Panc1 (cell line): ENCODE data around the gene CRELD2. TPM values are rescaled to one million over a fixed set of nuclear protein-coding genes. Genes with fewer than 3 reads are reported as not detected.
A peak's percentile ranks its signal among the peaks of the same experiment; 100 is the strongest.

Experiments
- ATAC-seq: fragments of 200-7000 bp; cut with Tn5 transposase; 2 replicates; pipeline ENCODE4 v1.9.1; 2020; ENCODE audit warnings: mild to moderate bottlenecking, moderate library complexity
- BruUV-seq: library from RNA; stranded (reverse); fragments of 400-500 nt; replicated peaks from 2 replicates; lab custom pipeline; 2021; lab: Mats Ljungman, UMichigan
- CTCF ChIA-PET: fragments of 300-600 bp; sonication (Branson Sonifier 250); formaldehyde crosslinking; loops from one replicate; lab custom pipeline; 2022; ENCODE audit warnings: antibody characterized with exemption; lab: Charles Lee
- POLR2A ChIA-PET: fragments of 300-600 bp; sonication (Branson Sonifier 250); formaldehyde crosslinking; loops from one replicate; lab custom pipeline; 2022; ENCODE audit warnings: antibody characterized with exemption; lab: Charles Lee
- DNase-seq: peaks from one replicate; pipeline ENCODE4 v3.0.0-alpha.2; 2010; ENCODE audit warnings: low read depth, low spot score
- H3K27ac ChIP-seq: 2 replicates; pipeline ENCODE4 v1.5.1; 2011; ENCODE audit warnings: mild to moderate bottlenecking, low read length, inconsistent platforms
- H3K27me3 ChIP-seq: fragments of 200-500 bp; sonication (Bioruptor generic); 2 replicates; pipeline ENCODE4 v1.6.0; 2014; ENCODE audit warnings: low read length, inconsistent platforms; ENCODE audit not compliant: control insufficient read depth, insufficient read depth
- H3K36me3 ChIP-seq: fragments of 200-500 bp; sonication (Bioruptor generic); 2 replicates; pipeline ENCODE4 v1.5.1; 2014; ENCODE audit warnings: inconsistent platforms, mild to moderate bottlenecking, low read length, moderate library complexity; ENCODE audit not compliant: control insufficient read depth, insufficient read depth
- H3K4me1 ChIP-seq: 2 replicates; pipeline ENCODE4 v1.5.1; 2011; ENCODE audit warnings: inconsistent platforms, mild to moderate bottlenecking, low read length, moderate library complexity; ENCODE audit not compliant: control insufficient read depth, insufficient read depth
- H3K4me3 ChIP-seq, 2 experiments: 2 replicates each; pipeline ENCODE4 v1.5.1; 2011 to 2012; ENCODE audit warnings: low read depth in 2 of 2, low read length in 2 of 2, mild to moderate bottlenecking in 2 of 2, inconsistent platforms in 1 of 2, moderate library complexity in 1 of 2
- H3K9me3 ChIP-seq: fragments of 200-500 bp; sonication (Bioruptor generic); 2 replicates; pipeline ENCODE4 v1.5.1; 2014; ENCODE audit warnings: low read depth, mild to moderate bottlenecking, inconsistent platforms, low read length, moderate library complexity; ENCODE audit not compliant: control insufficient read depth, insufficient read depth
- POLR2AphosphoS5 ChIP-seq: IDR thresholded peaks from 2 replicates; pipeline ENCODE4 v1.6.1; 2012; ENCODE audit warnings: mild to moderate bottlenecking, low read depth, low read length, moderate library complexity
- SIN3A ChIP-seq: IDR thresholded peaks from 2 replicates; pipeline ENCODE4 v1.6.1; 2012; ENCODE audit warnings: low read depth, mild to moderate bottlenecking, low read length, moderate library complexity, borderline replicate concordance; ENCODE audit not compliant: insufficient read depth
- TCF7L2 ChIP-seq: IDR thresholded peaks from 2 replicates; pipeline ENCODE4 v1.6.1; 2011; ENCODE audit warnings: mild to moderate bottlenecking, low read depth, low read length, inconsistent platforms
- in situ Hi-C: cut with HindIII; loops from 2 replicates; pipeline ENCODE4 v1.10.0; 2016; ENCODE audit warnings: low sequenced_read_pairs, low pct_unique_long_range_greater_than_20kb
- intact Hi-C: fragments of 100-400 bp; cut with micrococcal nuclease; formaldehyde crosslinking; loops from one replicate; pipeline ENCODE4 v1.10.0; 2022; ENCODE audit not compliant: unreplicated experiment
- total RNA-seq: library from RNA; stranded (reverse); gene quantifications from one replicate; pipeline ENCODE4 v1.2.1, GENCODE V29; 2021; ENCODE audit not compliant: unreplicated experiment
- TF ChIP-seq, protein P1 (sequence below), 2 experiments: IDR thresholded peaks; 2 replicates each; pipeline ENCODE4 v1.6.1; 2011 to 2012; ENCODE audit warnings: low read depth in 2 of 2, control low read depth in 1 of 2, low read length in 1 of 2, mild to moderate bottlenecking in 1 of 2, moderate library complexity in 1 of 2; ENCODE audit not compliant: insufficient read depth in 1 of 2
- TF ChIP-seq, protein P2 (sequence below): fragments of 450-650 bp; IDR thresholded peaks from 2 replicates; pipeline ENCODE4 v1.5.1; 2017; ENCODE audit warnings: mild to moderate bottlenecking

CRELD2 gene
- total RNA-seq, 1 experiment from 2014 or later: 59.7 TPM

DNA sequence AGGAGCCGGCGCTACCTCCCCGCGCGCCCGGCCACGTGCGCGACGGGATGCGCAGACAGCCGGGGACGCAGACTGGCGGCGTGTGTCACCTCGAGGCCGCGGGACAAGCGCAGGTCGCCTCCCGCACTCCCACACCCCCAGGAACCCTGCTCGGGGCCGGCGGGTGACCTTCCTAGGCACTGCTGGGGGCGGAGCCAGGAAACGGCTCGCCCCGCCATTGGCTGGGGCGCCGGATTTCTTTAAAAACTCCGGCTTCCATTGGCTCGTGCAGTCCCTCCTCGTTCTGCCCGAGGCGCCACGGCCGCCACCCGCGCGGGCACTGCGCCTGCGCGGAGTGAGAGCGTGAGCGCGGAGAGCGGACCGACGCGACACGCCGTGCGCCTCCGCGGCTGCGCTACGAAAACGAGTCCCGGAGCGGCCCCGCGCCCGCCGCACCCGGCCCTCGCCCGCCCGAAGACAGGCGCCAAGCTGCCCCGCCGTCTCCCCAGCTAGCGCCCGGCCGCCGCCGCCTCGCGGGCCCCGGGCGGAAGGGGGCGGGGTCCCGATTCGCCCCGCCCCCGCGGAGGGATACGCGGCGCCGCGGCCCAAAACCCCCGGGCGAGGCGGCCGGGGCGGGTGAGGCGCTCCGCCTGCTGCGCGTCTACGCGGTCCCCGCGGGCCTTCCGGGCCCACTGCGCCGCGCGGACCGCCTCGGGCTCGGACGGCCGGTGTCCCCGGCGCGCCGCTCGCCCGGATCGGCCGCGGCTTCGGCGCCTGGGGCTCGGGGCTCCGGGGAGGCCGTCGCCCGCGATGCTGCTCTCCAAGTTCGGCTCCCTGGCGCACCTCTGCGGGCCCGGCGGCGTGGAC is 41.9 kb downstream of the CRELD2 start, which contains the start of gene PIM3:
Gene PIM3, plus strand, starts transcription at position 614 of the 846 bp plus-strand sequence. Its CDS starts 176 bp downstream, at position 790.
- no peaks in the 10 kb centered on the region for H3K9me3 ChIP-seq
- DNase-seq (no peak), ATAC-seq (peak; percentile 82)
- in situ Hi-C loops: no loop called here
- peak within 1 kb of the TSS; percentile 70 to 71 for H3K4me3 ChIP-seq
- ChIA-PET POLR2A (interaction anchor here (0.6 kb wide), 2 partner anchors 15 to 43 kb away, joined by 3 to 5 read pairs; no protein-coding TSS in a partner anchor), CTCF (no interaction called here)
- H3K27me3 ChIP-seq: no peaks in the 10 kb centered on the region
- intact Hi-C loops: no loop called here
- H3K4me1 ChIP-seq: peaks cover 38% of the 10 kb centered on the region
- no TSS peak for BruUV-seq
- peak; percentile 68 for TF ChIP-seq POLR2AphosphoS5
- TF ChIP-seq, protein P1, sequence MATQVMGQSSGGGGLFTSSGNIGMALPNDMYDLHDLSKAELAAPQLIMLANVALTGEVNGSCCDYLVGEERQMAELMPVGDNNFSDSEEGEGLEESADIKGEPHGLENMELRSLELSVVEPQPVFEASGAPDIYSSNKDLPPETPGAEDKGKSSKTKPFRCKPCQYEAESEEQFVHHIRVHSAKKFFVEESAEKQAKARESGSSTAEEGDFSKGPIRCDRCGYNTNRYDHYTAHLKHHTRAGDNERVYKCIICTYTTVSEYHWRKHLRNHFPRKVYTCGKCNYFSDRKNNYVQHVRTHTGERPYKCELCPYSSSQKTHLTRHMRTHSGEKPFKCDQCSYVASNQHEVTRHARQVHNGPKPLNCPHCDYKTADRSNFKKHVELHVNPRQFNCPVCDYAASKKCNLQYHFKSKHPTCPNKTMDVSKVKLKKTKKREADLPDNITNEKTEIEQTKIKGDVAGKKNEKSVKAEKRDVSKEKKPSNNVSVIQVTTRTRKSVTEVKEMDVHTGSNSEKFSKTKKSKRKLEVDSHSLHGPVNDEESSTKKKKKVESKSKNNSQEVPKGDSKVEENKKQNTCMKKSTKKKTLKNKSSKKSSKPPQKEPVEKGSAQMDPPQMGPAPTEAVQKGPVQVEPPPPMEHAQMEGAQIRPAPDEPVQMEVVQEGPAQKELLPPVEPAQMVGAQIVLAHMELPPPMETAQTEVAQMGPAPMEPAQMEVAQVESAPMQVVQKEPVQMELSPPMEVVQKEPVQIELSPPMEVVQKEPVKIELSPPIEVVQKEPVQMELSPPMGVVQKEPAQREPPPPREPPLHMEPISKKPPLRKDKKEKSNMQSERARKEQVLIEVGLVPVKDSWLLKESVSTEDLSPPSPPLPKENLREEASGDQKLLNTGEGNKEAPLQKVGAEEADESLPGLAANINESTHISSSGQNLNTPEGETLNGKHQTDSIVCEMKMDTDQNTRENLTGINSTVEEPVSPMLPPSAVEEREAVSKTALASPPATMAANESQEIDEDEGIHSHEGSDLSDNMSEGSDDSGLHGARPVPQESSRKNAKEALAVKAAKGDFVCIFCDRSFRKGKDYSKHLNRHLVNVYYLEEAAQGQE (IDR thresholded peaks at IDR 0.05; ENCODE audit: insufficient read depth in 1 of 2, low read depth in 2 of 2, low read length in 1 of 2): no peak
- no peak for TF ChIP-seq TCF7L2
- TF ChIP-seq, protein P2, sequence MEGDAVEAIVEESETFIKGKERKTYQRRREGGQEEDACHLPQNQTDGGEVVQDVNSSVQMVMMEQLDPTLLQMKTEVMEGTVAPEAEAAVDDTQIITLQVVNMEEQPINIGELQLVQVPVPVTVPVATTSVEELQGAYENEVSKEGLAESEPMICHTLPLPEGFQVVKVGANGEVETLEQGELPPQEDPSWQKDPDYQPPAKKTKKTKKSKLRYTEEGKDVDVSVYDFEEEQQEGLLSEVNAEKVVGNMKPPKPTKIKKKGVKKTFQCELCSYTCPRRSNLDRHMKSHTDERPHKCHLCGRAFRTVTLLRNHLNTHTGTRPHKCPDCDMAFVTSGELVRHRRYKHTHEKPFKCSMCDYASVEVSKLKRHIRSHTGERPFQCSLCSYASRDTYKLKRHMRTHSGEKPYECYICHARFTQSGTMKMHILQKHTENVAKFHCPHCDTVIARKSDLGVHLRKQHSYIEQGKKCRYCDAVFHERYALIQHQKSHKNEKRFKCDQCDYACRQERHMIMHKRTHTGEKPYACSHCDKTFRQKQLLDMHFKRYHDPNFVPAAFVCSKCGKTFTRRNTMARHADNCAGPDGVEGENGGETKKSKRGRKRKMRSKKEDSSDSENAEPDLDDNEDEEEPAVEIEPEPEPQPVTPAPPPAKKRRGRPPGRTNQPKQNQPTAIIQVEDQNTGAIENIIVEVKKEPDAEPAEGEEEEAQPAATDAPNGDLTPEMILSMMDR: no peak
- 0 out of 2 replicates have a peak, but pooled peaks have one; percentile 86 for TF ChIP-seq SIN3A
- H3K27ac ChIP-seq: peak within 1 kb of the TSS; percentile 94
- H3K36me3 ChIP-seq: no peaks in the 10 kb centered on the region; the same call in none of the 2 replicates

DNA sequence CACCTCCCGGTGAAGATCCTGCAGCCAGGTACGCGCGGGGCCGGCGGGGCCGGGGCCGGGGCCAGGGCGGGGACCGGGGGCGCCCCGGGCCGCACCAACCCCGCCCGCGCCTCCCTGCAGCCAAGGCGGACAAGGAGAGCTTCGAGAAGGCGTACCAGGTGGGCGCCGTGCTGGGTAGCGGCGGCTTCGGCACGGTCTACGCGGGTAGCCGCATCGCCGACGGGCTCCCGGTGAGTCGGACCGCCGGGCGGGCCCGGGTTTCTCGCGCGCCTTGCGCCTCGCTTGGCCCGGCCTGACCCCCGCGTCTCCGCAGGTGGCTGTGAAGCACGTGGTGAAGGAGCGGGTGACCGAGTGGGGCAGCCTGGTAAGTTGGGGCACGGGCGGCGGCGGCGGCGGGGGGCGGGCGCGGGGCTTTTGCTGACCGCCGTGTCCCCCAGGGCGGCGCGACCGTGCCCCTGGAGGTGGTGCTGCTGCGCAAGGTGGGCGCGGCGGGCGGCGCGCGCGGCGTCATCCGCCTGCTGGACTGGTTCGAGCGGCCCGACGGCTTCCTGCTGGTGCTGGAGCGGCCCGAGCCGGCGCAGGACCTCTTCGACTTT is 42.7 kb downstream of the CRELD2 start:
- no peaks in the 10 kb centered on the region for H3K9me3 ChIP-seq
- ChIA-PET CTCF (no interaction called here), POLR2A (interaction anchor here (0.6 kb wide), 1 partner anchor 16 kb away, joined by 3 read pairs; no protein-coding TSS in a partner anchor)
- DNase-seq (no peak), ATAC-seq (no peak; the same call in 1 of the 2 replicates)
- no peaks in the 10 kb centered on the region; the same call in none of the 2 replicates for H3K36me3 ChIP-seq
- H3K4me1 ChIP-seq: peaks cover 43% of the 10 kb centered on the region
- H3K27me3 ChIP-seq: no peaks in the 10 kb centered on the region
- in situ Hi-C loops (no loop called here), intact Hi-C loops (no loop called here)
- no TSS peak for BruUV-seq
- peak overlapping the region; percentile 69 for H3K27ac ChIP-seq
- TF ChIP-seq, protein P1 (IDR thresholded peaks at IDR 0.05; ENCODE audit: insufficient read depth in 1 of 2, low read depth in 2 of 2, low read length in 1 of 2): no peak
- TF ChIP-seq SIN3A (0 out of 2 replicates have a peak, but pooled peaks have one; percentile 50), TCF7L2 (no peak)
- TF ChIP-seq, protein P2: no peak
- H3K4me3 ChIP-seq: peak overlapping the region; percentile 70 to 71
